OCI-LY7 (cell line): ENCODE measurements around the gene IFT57.

ENCODE experiments used
- EZH2phosphoT487 ChIP-seq: fragments of 200-600 bp; sonication (generic); IDR thresholded peaks from 2 replicates; pipeline ENCODE4 v1.6.1; 2018; ENCODE audit warnings: low read depth, borderline replicate concordance, mild to moderate bottlenecking, mixed run types, antibody characterized with exemption, low read length, moderate library complexity, mixed read lengths
- TF ChIP-seq, protein P1 (sequence below): fragments of 200-600 bp; sonication (generic); conservative IDR thresholded peaks from 2 replicates; pipeline ENCODE4 v1.5.1; 2014; ENCODE audit warnings: mild to moderate bottlenecking, antibody characterized with exemption, low read length, moderate library complexity, mixed read lengths

DNA sequence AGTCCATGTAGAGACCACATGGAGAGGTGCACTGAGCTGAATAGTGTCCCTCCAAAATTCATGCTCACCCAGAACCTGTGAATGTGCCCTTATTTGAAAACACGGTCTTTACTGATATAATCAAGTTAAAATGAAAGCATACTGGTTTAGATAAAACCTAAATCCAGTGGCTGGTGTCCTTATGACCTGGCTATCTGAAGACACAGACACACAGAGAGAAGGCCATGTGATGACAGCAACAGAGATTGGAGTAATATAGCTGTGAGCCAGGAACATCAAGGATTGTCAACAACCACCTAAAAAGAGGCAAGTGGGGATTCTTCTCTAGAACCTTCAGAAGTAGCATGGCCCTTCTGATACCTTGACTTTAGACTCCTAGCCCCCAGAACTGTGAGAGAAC is 76.6 kb downstream of the IFT57 start:
- TF ChIP-seq, protein P1, sequence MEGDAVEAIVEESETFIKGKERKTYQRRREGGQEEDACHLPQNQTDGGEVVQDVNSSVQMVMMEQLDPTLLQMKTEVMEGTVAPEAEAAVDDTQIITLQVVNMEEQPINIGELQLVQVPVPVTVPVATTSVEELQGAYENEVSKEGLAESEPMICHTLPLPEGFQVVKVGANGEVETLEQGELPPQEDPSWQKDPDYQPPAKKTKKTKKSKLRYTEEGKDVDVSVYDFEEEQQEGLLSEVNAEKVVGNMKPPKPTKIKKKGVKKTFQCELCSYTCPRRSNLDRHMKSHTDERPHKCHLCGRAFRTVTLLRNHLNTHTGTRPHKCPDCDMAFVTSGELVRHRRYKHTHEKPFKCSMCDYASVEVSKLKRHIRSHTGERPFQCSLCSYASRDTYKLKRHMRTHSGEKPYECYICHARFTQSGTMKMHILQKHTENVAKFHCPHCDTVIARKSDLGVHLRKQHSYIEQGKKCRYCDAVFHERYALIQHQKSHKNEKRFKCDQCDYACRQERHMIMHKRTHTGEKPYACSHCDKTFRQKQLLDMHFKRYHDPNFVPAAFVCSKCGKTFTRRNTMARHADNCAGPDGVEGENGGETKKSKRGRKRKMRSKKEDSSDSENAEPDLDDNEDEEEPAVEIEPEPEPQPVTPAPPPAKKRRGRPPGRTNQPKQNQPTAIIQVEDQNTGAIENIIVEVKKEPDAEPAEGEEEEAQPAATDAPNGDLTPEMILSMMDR: no peak
- TF ChIP-seq EZH2phosphoT487: no peak
